Thoracic aorta (tissue), 2 donors: ENCODE data around the gene WDR7. TPM values are rescaled to one million over a fixed set of nuclear protein-coding genes. Genes with fewer than 3 reads are reported as not detected.

Experiments
- ATAC-seq: fragments of 150-250 bp; one replicate; pipeline ENCODE4 v1.8.0; 2017; ENCODE audit warnings: low read depth; ENCODE audit not compliant: insufficient number of reproducible peaks, low FRiP score
- DNase-seq: peaks from one replicate; pipeline ENCODE4 v3.0.0-alpha.2; 2020; ENCODE audit warnings: low spot score
- H3K27ac ChIP-seq, 2 donors: fragments of 200-600 bp; sonication (generic); 1 replicate in 1 of 2; 2 replicates in 1 of 2; pipeline ENCODE4 v1.5.1; 2016; ENCODE audit warnings: mild to moderate bottlenecking in 2 of 2, moderate library complexity in 2 of 2
- H3K27me3 ChIP-seq: fragments of 200-600 bp; sonication (generic); replicated peaks from 2 replicates; pipeline ENCODE4 v1.6.0; 2016; ENCODE audit warnings: mild to moderate bottlenecking; ENCODE audit not compliant: insufficient read depth
- H3K36me3 ChIP-seq: fragments of 200-600 bp; sonication (generic); one replicate; pipeline ENCODE4 v1.5.1; 2016
- H3K4me1 ChIP-seq, 2 donors: fragments of 200-600 bp; sonication (generic); 1 replicate in 1 of 2; 2 replicates in 1 of 2; pipeline versions ENCODE4 v1.5.1 to v1.6.0; 2016; ENCODE audit warnings: low read depth in 2 of 2, mild to moderate bottlenecking in 1 of 2; ENCODE audit not compliant: control insufficient read depth in 1 of 2
- H3K4me3 ChIP-seq: fragments of 200-600 bp; sonication (generic); 2 replicates; pipeline ENCODE4 v1.5.1; 2016; ENCODE audit warnings: mild to moderate bottlenecking
- H3K9me3 ChIP-seq: fragments of 200-600 bp; sonication (generic); 2 replicates; pipeline ENCODE4 v1.5.1; 2016
- total RNA-seq, 2 donors: library from RNA; depleted of rRNA; stranded (reverse); fragments of >200 nt; gene quantifications; one replicate each; pipeline versions ENCODE4 v1.1.0 to v1.2.3, GENCODE V29; 2016
- TF ChIP-seq, protein P1 (sequence below): fragments of 200-600 bp; sonication (generic); IDR thresholded peaks from one replicate; pipeline ENCODE4 v1.5.1; 2019; ENCODE audit warnings: antibody characterized with exemption

WDR7 gene
- total RNA-seq, 2 donors from 2014 or later = 33.2 to 73.1 TPM

DNA sequence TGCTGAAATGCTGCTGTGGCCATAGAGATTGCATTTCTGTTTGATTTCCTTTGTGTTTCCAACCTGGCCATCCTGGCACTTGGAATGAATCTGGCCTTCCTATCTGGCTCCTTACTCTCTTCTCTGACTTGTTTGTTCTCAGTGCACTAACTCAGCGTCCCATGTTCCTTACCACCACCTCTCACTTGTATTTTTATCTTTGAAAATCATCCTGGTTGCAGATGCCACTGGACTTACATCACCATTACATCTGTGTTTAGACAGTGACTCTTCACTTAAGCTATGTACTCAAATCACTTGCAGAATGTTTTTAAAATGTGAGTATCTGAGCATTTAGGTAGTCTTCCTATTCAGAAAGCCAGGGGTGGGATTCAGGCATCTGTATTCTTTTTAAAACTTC lies 239.5 kb downstream of the WDR7 start:
- H3K4me3 ChIP-seq = no peak overlapping the region
- no peaks in the 10 kb centered on the region for H3K27me3 ChIP-seq
- TF ChIP-seq, protein P1, sequence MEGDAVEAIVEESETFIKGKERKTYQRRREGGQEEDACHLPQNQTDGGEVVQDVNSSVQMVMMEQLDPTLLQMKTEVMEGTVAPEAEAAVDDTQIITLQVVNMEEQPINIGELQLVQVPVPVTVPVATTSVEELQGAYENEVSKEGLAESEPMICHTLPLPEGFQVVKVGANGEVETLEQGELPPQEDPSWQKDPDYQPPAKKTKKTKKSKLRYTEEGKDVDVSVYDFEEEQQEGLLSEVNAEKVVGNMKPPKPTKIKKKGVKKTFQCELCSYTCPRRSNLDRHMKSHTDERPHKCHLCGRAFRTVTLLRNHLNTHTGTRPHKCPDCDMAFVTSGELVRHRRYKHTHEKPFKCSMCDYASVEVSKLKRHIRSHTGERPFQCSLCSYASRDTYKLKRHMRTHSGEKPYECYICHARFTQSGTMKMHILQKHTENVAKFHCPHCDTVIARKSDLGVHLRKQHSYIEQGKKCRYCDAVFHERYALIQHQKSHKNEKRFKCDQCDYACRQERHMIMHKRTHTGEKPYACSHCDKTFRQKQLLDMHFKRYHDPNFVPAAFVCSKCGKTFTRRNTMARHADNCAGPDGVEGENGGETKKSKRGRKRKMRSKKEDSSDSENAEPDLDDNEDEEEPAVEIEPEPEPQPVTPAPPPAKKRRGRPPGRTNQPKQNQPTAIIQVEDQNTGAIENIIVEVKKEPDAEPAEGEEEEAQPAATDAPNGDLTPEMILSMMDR = no peak
- H3K4me1 ChIP-seq = peaks cover 0 to 12% of the 10 kb centered on the region in 2 donors
- DNase-seq (no peak), ATAC-seq (no peak)
- H3K9me3 ChIP-seq = no peaks in the 10 kb centered on the region
- no peak overlapping the region for H3K27ac ChIP-seq
- no peaks in the 10 kb centered on the region for H3K36me3 ChIP-seq

DNA sequence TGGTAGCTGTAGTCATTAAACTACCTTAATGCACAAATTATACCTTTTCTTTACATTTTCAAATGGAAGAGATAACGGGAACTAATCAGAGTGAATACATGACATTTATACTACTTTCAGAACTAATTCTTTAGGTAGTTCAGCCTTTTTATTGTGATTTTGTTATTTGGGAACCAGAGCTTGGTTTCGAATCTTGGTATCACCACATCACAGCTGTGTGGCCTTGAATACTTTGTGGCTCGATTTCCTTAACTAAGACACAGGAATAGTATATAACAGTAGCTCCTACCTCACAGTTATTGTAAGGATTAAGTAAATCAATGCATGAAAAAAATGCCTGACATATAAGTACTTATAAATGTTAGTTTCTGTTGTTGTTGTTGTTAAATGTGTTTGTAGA lies 240.0 kb downstream of the WDR7 start:
- H3K4me1 ChIP-seq = peaks cover 0 to 12% of the 10 kb centered on the region in 2 donors
- no peak overlapping the region for H3K4me3 ChIP-seq
- no peak overlapping the region for H3K27ac ChIP-seq
- H3K9me3 ChIP-seq = no peaks in the 10 kb centered on the region
- DNase-seq (no peak), ATAC-seq (no peak)
- no peaks in the 10 kb centered on the region for H3K36me3 ChIP-seq
- TF ChIP-seq, protein P1 = no peak
- H3K27me3 ChIP-seq = no peaks in the 10 kb centered on the region

DNA sequence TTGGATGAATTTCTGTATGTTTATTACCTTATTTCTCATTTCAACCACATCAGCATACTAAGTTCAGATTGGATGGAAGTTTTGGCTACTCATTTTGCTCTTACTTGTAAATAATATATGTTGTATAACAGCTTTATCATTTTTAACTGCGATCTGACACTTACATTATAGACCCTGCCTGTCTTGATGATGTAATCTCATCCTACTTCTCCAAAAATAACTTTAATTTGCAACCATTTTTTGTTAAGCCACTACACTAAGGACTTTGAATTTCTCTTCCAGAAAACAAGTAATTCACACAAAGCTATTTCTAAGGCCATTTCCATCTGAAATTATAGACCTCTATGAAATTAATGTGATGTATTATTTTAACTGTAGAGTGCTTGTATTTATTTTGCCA lies 240.7 kb downstream of the WDR7 start:
- no peak for DNase-seq
- Histone ChIP-seq H3K9me3 (no peaks in the 10 kb centered on the region), H3K4me1 (peaks cover 0 to 12% of the 10 kb centered on the region in 2 donors), H3K27me3 (no peaks in the 10 kb centered on the region), H3K4me3 (no peak overlapping the region), H3K36me3 (no peaks in the 10 kb centered on the region), H3K27ac (no peak overlapping the region)
- ATAC-seq = no peak
- TF ChIP-seq, protein P1 = no peak

DNA sequence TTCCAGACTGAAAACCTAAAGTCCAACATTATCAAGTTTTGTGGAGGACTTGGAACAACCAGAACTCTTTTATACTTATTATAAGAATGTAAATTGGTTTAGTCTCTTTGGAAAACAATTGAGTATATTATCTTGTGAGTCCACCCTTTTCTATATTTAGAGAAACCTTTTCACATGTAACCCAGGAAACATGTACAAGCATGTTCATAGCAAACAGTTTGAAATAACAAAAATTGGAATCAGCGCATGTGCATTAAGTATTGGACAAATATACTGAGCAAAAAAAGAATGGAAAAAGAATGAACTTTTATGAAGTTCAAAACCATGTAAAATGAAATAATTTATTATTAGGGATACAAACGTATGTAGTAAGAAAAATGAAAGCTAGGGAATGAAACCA lies 246.0 kb downstream of the WDR7 start:
- Histone ChIP-seq H3K4me3 (no peak overlapping the region), H3K27ac (no peak overlapping the region), H3K27me3 (no peaks in the 10 kb centered on the region), H3K4me1 (no peaks in the 10 kb centered on the region), H3K9me3 (no peaks in the 10 kb centered on the region), H3K36me3 (no peaks in the 10 kb centered on the region)
- ATAC-seq (no peak), DNase-seq (no peak)
- TF ChIP-seq, protein P1 = no peak

DNA sequence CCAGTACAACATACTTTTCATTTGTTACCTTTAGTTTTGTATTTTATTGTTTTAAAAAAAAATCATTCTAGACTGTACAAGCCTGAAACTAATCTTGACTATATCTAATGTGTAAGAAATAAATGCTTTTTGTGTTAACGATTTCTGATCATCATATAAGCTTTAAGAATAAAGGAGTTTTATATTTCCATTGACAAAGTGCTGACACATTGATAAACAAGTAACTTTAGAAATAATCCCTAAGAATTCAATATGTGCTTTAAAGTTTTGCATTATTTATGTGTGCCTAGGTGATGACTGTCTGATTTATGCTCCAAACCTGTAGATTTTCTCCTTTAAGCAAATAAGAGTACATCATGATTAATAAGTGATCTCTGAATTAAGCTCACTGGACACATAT lies 248.5 kb downstream of the WDR7 start:
- Histone ChIP-seq H3K4me1 (no peaks in the 10 kb centered on the region), H3K36me3 (no peaks in the 10 kb centered on the region), H3K4me3 (no peak overlapping the region), H3K9me3 (no peaks in the 10 kb centered on the region), H3K27me3 (no peaks in the 10 kb centered on the region), H3K27ac (no peak overlapping the region)
- TF ChIP-seq, protein P1 = no peak
- ATAC-seq (no peak), DNase-seq (no peak)
